Upper lobe of left lung (tissue), 4 donors: ENCODE data around the gene CD80.

Source experiments
- EP300 ChIP-seq, 4 donors: sonication (generic); formaldehyde crosslinking; IDR thresholded peaks; one replicate each; pipeline ENCODE4 v1.5.1; 2017; ENCODE audit warnings: antibody characterized with exemption in 4 of 4, control low read depth in 2 of 4
- POLR2A ChIP-seq, 4 donors: fragments of 450-650 bp; IDR thresholded peaks; one replicate each; pipeline ENCODE4 v1.5.1; 2016 to 2017; ENCODE audit warnings: antibody characterized with exemption in 4 of 4, mild to moderate bottlenecking in 2 of 4
- POLR2AphosphoS5 ChIP-seq, 2 donors: sonication (generic); formaldehyde crosslinking; IDR thresholded peaks; one replicate each; pipeline ENCODE4 v1.5.1; 2017; ENCODE audit warnings: antibody characterized with exemption in 2 of 2
- TF ChIP-seq, protein P1 (sequence below), 6 experiments: fragments of 450-650 bp in 4 of 6; fragments of 200-600 bp in 2 of 6; sonication (generic) in 2 of 6; IDR thresholded peaks; one replicate each; pipeline ENCODE4 v1.5.1; 2016 to 2019; ENCODE audit warnings: antibody characterized with exemption in 6 of 6

DNA sequence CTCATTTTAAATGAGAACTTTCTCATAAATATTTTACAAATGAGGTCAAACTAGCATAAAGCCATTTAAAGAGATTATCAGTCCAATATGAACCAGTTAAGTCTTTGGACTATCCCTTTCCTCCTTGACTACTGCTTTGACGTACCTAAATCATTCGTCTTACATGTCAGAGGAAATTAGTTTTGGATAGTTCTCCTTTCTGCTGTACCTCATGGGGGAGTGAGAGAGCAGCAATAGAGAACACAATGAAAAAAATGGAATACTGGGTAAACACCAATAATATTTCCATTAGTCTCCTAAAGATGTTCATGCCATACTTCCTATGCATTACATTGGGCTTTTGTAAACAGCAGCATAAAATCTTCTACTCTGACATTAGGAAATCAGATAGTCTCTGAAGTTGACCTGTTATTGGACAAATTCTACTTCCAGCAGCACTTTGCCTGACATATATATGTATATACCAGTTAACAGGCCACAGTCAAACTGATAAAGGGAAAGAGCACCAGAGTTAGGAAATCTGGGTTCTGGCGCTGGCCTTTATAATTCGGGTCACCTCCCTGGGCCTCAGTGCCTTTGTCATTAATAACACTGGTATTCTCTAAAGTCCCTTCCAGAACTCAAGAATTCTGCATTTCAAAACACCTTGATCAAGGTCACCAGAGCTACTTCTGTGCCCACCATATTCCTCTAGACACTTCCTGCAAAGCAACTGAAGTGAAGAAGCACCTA lies 34.3 kb downstream of the CD80 start:
- no peak for TF ChIP-seq EP300 (IDR thresholded peaks at IDR 0.05)
- TF ChIP-seq, protein P1, sequence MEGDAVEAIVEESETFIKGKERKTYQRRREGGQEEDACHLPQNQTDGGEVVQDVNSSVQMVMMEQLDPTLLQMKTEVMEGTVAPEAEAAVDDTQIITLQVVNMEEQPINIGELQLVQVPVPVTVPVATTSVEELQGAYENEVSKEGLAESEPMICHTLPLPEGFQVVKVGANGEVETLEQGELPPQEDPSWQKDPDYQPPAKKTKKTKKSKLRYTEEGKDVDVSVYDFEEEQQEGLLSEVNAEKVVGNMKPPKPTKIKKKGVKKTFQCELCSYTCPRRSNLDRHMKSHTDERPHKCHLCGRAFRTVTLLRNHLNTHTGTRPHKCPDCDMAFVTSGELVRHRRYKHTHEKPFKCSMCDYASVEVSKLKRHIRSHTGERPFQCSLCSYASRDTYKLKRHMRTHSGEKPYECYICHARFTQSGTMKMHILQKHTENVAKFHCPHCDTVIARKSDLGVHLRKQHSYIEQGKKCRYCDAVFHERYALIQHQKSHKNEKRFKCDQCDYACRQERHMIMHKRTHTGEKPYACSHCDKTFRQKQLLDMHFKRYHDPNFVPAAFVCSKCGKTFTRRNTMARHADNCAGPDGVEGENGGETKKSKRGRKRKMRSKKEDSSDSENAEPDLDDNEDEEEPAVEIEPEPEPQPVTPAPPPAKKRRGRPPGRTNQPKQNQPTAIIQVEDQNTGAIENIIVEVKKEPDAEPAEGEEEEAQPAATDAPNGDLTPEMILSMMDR (IDR thresholded peaks at IDR 0.05), result peak in 4 of 6 experiments; percentile 11 to 31 (median 18)
- TF ChIP-seq POLR2A (IDR thresholded peaks at IDR 0.05), result no peak
- TF ChIP-seq POLR2AphosphoS5 (IDR thresholded peaks at IDR 0.05), result no peak
